HG02642 (cell line): ENCODE measurements around the gene KIF25.

Experiments
- ATAC-seq: cut with Tn5 transposase; IDR thresholded peaks from one replicate; pipeline ENCODE4 v1.9.1; 2021; ENCODE audit warnings: mild to moderate bottlenecking; ENCODE audit not compliant: unreplicated experiment, poor library complexity

The KIF25 gene, protein sequence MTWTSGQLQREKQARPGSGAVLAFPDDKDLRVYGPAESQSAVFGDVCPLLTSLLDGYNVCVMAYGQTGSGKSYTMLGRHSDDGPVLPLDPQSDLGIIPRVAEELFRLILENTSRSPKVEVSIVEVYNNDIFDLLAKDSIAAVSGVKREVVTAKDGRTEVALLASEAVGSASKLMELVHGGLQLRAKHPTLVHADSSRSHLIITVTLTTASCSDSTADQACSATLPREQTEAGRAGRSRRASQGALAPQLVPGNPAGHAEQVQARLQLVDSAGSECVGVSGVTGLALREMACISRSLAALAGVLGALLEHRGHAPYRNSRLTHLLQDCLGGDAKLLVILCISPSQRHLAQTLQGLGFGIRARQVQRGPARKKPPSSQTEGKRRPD

GRCh38 chr6:167997642-167998041, at the start of gene KIF25:
TSS of gene KIF25 (plus strand) at chr6:167997671. CDS start at chr6:168029586, 31,915 bp downstream.
- ATAC-seq, result no peak

GRCh38 chr6:167947716-167948115, 49.8 kb upstream of the KIF25 start:
- ATAC-seq, result no peak

DNA sequence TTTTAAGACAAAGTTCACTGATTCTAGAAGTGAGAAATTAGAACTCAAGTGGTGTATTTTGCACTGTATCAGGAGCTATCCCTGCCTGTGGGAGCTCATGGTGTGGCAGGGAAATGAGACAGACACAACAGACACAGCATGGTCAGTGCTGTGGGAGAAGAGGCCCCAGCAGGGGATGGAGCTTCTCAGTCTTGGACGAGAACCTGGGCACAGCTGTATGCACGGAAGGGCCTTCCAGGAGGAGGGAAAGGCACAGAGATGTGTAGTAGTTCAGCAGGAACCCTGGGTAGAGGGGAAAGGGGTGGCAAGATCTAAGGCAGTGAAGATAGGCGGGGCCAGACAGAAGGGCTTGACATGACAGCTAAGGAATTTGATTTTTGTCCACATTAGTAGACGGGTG, 48.8 kb upstream of the KIF25 start:
- ATAC-seq, result no peak

DNA sequence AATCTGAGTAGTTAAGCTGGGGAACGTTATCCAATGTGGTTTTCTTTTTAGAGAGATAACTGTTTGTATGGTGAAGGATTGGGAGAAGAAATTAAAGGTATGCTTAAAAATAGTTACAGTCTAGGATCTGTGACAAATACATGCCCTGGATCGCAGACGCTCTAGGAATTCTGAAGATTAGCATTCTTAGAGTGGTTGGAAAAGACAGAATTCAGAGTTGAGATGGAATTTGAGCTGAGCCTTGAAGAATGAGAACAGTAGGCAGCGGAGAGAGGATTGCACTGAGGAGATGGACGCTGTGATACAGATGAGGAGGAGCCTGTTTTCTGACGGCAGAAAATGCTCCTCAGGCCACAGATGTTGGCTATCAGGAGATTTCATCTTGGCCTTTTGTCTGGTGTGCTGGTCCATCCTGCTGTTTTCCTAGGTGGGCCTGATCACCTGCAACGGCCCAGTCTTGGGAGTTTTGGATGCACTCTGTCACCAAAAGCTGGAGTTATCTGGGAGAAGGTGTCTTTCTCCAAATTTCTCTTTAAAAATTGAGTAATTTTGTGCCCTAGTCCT, 48.3 kb upstream of the KIF25 start:
- no peak for ATAC-seq

DNA sequence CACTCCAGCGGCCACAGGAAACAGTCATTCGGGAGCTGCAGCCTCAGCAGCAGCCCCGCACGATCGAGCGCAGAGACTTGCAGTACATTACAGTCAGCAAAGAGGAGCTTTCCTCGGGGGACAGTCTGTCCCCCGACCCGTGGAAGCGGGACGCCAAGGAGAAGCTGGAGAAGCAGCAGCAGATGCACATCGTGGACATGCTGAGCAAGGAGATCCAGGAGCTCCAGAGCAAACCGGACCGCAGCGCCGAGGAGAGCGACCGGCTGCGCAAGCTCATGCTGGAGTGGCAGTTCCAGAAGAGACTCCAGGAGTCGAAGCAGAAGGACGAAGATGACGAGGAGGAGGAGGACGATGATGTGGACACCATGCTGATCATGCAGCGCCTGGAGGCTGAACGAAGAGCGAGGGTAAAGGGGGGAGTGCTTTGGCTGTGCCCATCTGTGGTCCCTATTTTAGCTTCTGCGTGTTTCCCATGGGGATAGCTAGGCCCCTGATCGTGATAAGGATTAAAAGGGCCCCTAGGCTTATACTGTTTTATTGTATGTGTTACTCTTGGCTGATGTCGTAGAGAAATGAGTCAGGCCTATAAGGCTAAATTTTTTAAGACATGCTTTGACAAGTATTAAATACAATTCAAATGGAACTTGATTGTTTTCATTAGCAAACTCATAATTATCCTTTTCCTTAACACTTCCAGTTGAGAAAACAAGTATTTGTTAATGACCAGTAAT, 45.5 kb upstream of the KIF25 start:
- no peak for ATAC-seq

DNA sequence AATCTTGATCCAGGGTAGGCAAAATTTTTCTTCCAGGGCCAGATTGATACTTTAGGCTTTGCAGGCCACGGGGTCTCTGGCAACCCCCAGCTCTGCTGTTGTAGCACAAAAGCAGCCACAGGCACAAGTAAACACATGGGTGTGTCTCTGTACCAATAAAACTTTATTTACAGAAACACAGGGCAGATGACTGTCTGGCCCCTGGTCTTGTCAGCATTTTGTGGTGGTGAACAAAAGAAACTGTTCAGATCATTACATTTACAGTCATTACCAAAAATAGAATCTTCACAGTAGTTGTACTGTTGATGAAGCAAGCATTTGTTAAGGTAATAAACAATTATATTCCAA, 45.0 kb upstream of the KIF25 start:
- ATAC-seq, result no peak

GRCh38 chr6:167953551-167953950, 43.9 kb upstream of the KIF25 start:
- no peak for ATAC-seq

- ATAC-seq, result no peak
Measured at GRCh38 chr6:167954151-167954550, 43.3 kb upstream of the KIF25 start.

GRCh38 chr6:167956491-167956890, 41.0 kb upstream of the KIF25 start:
- ATAC-seq, result no peak

GRCh38 chr6:167956983-167957492, 40.4 kb upstream of the KIF25 start:
- ATAC-seq, result no peak

GRCh38 chr6:167957626-167958025, 39.8 kb upstream of the KIF25 start:
- no peak for ATAC-seq

DNA sequence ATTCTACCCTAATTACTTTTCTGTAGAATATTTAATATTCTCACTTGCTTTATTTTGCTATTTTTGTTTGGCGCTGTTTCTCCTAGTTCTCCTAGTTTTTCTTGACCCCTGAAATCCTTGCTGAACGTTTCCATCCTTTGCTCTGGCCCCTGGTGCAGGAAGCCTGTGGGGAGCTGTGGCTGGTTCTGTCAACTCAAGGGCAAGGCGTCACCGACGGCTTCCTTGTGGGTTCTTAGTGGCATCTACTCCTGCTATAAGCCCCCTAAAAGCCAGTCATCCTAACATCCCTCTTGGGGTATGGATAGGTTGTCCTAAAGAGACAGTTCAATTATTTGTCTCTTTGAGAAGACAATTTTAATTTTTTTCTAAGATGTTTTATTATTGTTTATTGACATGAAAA, 36.9 kb upstream of the KIF25 start:
- no peak for ATAC-seq

- no peak for ATAC-seq
Measured at GRCh38 chr6:167962711-167963110, 34.8 kb upstream of the KIF25 start.

- no peak for ATAC-seq
Measured at GRCh38 chr6:167963589-167964057, 33.8 kb upstream of the KIF25 start.

DNA sequence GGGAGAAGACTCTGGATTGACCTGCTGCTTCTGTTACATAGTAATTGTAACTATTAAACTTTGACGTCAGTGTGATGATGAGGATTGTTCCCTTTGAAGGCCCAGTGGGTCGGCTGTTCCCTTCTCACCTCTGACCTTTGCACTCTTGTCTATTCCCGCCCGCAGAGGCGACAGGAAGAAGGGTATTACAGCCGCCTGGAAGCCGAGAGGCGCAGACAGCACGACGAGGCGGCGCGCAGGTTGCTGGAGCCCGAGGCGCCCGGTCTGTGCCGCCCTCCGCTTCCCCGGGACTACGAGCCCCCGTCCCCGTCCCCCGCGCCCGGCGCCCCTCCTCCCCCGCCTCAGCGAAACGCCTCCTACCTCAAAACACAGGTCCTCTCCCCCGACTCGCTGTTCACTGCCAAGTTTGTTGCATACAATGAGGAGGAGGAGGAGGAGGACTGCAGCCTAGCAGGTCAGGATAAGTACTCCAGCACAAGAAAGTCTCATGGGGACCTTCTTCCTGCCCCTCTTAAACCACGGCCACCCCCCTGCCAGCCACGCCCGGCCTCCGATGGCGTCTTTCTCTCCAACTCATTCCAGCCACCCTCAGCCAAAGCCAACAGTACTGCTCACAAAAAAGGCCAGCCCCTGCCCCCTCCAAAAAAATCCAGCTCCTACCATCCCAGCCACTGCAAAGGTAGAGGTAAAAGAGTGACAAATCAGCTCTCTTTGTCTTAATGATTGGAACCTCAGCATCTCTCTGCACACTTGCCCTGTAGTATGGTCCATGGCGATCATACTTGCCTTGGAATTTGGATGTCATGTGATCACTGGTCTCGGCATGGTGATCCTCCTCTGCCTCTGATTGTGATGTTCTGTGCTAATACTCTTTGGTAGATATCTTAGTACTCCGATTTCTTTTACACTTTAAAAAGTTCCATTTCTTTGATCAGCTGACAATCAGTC, 31.6 kb upstream of the KIF25 start:
- no peak for ATAC-seq

GRCh38 chr6:167966540-167966905, 30.9 kb upstream of the KIF25 start:
- no peak for ATAC-seq

- no peak for ATAC-seq
Measured at GRCh38 chr6:167968091-167968490, 29.4 kb upstream of the KIF25 start.

DNA sequence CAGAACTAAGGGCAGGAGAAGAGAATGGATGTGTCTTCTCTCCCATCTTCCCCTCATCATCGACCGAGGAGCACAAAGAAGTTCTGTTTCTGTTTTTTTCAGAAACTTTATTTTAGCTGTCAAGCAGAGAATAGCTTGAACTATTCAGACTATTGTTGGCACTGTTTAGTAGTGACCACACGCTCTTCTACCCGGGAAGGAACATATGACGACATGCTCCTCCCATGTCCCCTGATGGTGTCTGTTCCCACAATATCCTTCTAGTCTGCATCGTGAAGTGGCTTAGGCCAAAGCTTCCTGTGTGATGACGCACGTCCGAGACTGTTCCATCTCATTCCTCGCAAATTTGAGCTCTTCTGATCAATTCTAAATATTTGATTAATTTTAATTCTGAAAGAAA, 27.2 kb upstream of the KIF25 start:
- no peak for ATAC-seq

- no peak for ATAC-seq
Measured at GRCh38 chr6:167972193-167972592, 25.3 kb upstream of the KIF25 start.
